ENCODE data around the gene RAP1A. TPM values are rescaled to one million over a fixed set of nuclear protein-coding genes. Genes with fewer than 3 reads are reported as not detected.

The RAP1A gene
- total and polyA plus RNA-seq, 2 experiments from 2014 or later, result 37.6 to 40.0 TPM

- Histone ChIP-seq H3K9me2 (ENCODE audit: insufficient read depth) (no peaks in the 10 kb centered on the region), H3K4me3 (no peak overlapping the region), H3K4me1 (ENCODE audit: insufficient read depth) (peaks cover 24% of the 10 kb centered on the region), H3K36me3 (ENCODE audit: low read depth) (no peaks in the 10 kb centered on the region), H3K9me3 (ENCODE audit: low read depth) (no peaks in the 10 kb centered on the region), H3K4me2 (ENCODE audit: unreplicated experiment) (no peak overlapping the region), H3K27ac (no peak overlapping the region), H4K20me1 (ENCODE audit: insufficient read depth) (no peaks in the 10 kb centered on the region), H3K27me3 (replicated peaks; ENCODE audit: insufficient read depth) (no peaks in the 10 kb centered on the region), H3F3A (ENCODE audit: insufficient read depth) (peaks cover 29% of the 10 kb centered on the region), H3K9ac (no peak overlapping the region), H2AFZ (no peak overlapping the region), H3K79me2 (ENCODE audit: insufficient read depth) (no peaks in the 10 kb centered on the region)
- TF ChIP-seq EZH2 (IDR thresholded peaks at IDR 0.05; ENCODE audit: insufficient read depth, poor library complexity, severe bottlenecking) (no peak), EZH2phosphoT487 (IDR thresholded peaks at IDR 0.05; ENCODE audit: insufficient read depth, low read depth) (no peak)
- no peak for DNase-seq
- in situ Hi-C loops (cut with MboI), result no loop called here
- WGBS, 2 experiments (ENCODE audit: low coverage in 1 of 2, low lambda C conversion rate in 2 of 2, missing lambda C conversion rate in 2 of 2), result 80% methylated on average over 1 of the region's 1 CpG
Observed at GRCh38 chr1:111595807-111596206, 23.8 kb upstream of the RAP1A start.

GRCh38 chr1:111596499-111596898 lies 23.1 kb upstream of the RAP1A start:
- WGBS, 2 experiments (ENCODE audit: low coverage in 1 of 2, low lambda C conversion rate in 2 of 2, missing lambda C conversion rate in 2 of 2), result 86 to 92% methylated on average over 1 of the region's 1 CpG
- DNase-seq, result no peak
- H3K27ac ChIP-seq, result no peak overlapping the region
- H4K20me1 ChIP-seq (ENCODE audit: insufficient read depth), result no peaks in the 10 kb centered on the region
- in situ Hi-C loops (cut with MboI), result no loop called here
- H3K4me3 ChIP-seq, result no peak overlapping the region
- H3K79me2 ChIP-seq (ENCODE audit: insufficient read depth), result no peaks in the 10 kb centered on the region
- H3K4me2 ChIP-seq (ENCODE audit: unreplicated experiment), result no peak overlapping the region
- H3K9me3 ChIP-seq (ENCODE audit: low read depth), result no peaks in the 10 kb centered on the region
- no peak overlapping the region for H3K9ac ChIP-seq
- peaks cover 29% of the 10 kb centered on the region for H3F3A ChIP-seq (ENCODE audit: insufficient read depth)
- H3K9me2 ChIP-seq (ENCODE audit: insufficient read depth), result no peaks in the 10 kb centered on the region
- TF ChIP-seq EZH2phosphoT487 (IDR thresholded peaks at IDR 0.05; ENCODE audit: insufficient read depth, low read depth) (no peak), EZH2 (IDR thresholded peaks at IDR 0.05; ENCODE audit: insufficient read depth, poor library complexity, severe bottlenecking) (no peak)
- peaks cover 24% of the 10 kb centered on the region for H3K4me1 ChIP-seq (ENCODE audit: insufficient read depth)
- no peaks in the 10 kb centered on the region for H3K27me3 ChIP-seq (replicated peaks; ENCODE audit: insufficient read depth)
- H3K36me3 ChIP-seq (ENCODE audit: low read depth), result no peaks in the 10 kb centered on the region
- no peak overlapping the region for H2AFZ ChIP-seq

GRCh38 chr1:111597426-111597825 lies 22.2 kb upstream of the RAP1A start:
- no peak overlapping the region for H3K4me3 ChIP-seq
- H3K27ac ChIP-seq, result no peak overlapping the region
- no peaks in the 10 kb centered on the region for H4K20me1 ChIP-seq (ENCODE audit: insufficient read depth)
- peaks cover 27% of the 10 kb centered on the region for H3F3A ChIP-seq (ENCODE audit: insufficient read depth)
- peaks cover 17% of the 10 kb centered on the region for H3K4me1 ChIP-seq (ENCODE audit: insufficient read depth)
- peak overlapping the region; percentile 2 for H3K4me2 ChIP-seq (ENCODE audit: unreplicated experiment)
- no peak overlapping the region for H3K9ac ChIP-seq
- in situ Hi-C loops (cut with MboI), result no loop called here
- DNase-seq, result peak; percentile 54
- WGBS, 2 experiments (ENCODE audit: low coverage in 1 of 2, low lambda C conversion rate in 2 of 2, missing lambda C conversion rate in 2 of 2), result 16 to 25% methylated on average over 5 of the region's 5 CpGs
- no peaks in the 10 kb centered on the region for H3K36me3 ChIP-seq (ENCODE audit: low read depth)
- H3K27me3 ChIP-seq (replicated peaks; ENCODE audit: insufficient read depth), result no peaks in the 10 kb centered on the region
- peak overlapping the region; percentile 49 for H2AFZ ChIP-seq
- no peaks in the 10 kb centered on the region for H3K79me2 ChIP-seq (ENCODE audit: insufficient read depth)
- H3K9me3 ChIP-seq (ENCODE audit: low read depth), result no peaks in the 10 kb centered on the region
- TF ChIP-seq EZH2phosphoT487 (IDR thresholded peaks at IDR 0.05; ENCODE audit: insufficient read depth, low read depth), result no peak
- TF ChIP-seq EZH2 (IDR thresholded peaks at IDR 0.05; ENCODE audit: insufficient read depth, poor library complexity, severe bottlenecking), result no peak
- no peaks in the 10 kb centered on the region for H3K9me2 ChIP-seq (ENCODE audit: insufficient read depth)

GRCh38 chr1:111598544-111598943 lies 21.0 kb upstream of the RAP1A start:
- H2AFZ ChIP-seq, result no peak overlapping the region
- no peaks in the 10 kb centered on the region for H3K9me3 ChIP-seq (ENCODE audit: low read depth)
- in situ Hi-C loops (cut with MboI), result no loop called here
- no peak for TF ChIP-seq EZH2phosphoT487 (IDR thresholded peaks at IDR 0.05; ENCODE audit: insufficient read depth, low read depth)
- no peak for TF ChIP-seq EZH2 (IDR thresholded peaks at IDR 0.05; ENCODE audit: insufficient read depth, poor library complexity, severe bottlenecking)
- H3K4me2 ChIP-seq (ENCODE audit: unreplicated experiment), result no peak overlapping the region
- H3K9ac ChIP-seq, result no peak overlapping the region
- DNase-seq, result no peak
- no peaks in the 10 kb centered on the region for H3K27me3 ChIP-seq (replicated peaks; ENCODE audit: insufficient read depth)
- no peaks in the 10 kb centered on the region for H4K20me1 ChIP-seq (ENCODE audit: insufficient read depth)
- peaks cover 6% of the 10 kb centered on the region for H3K4me1 ChIP-seq (ENCODE audit: insufficient read depth)
- no peaks in the 10 kb centered on the region for H3K79me2 ChIP-seq (ENCODE audit: insufficient read depth)
- H3K36me3 ChIP-seq (ENCODE audit: low read depth), result no peaks in the 10 kb centered on the region
- H3F3A ChIP-seq (ENCODE audit: insufficient read depth), result peaks cover 17% of the 10 kb centered on the region
- 95 to 98% methylated on average over 6 of the region's 6 CpGs for whole genome bisulfite sequencing, 2 experiments (ENCODE audit: low coverage in 1 of 2, low lambda C conversion rate in 2 of 2, missing lambda C conversion rate in 2 of 2)
- no peak overlapping the region for H3K27ac ChIP-seq
- H3K4me3 ChIP-seq, result no peak overlapping the region
- H3K9me2 ChIP-seq (ENCODE audit: insufficient read depth), result no peaks in the 10 kb centered on the region

Data from GM23248 (cell line).